ENCODE data around the gene ZMYM4. TPM values are rescaled to one million over a fixed set of nuclear protein-coding genes. Genes with fewer than 3 reads are reported as not detected.

Gene ZMYM4
- total RNA-seq, 1 experiment from 2014 or later: 60.3 TPM

DNA sequence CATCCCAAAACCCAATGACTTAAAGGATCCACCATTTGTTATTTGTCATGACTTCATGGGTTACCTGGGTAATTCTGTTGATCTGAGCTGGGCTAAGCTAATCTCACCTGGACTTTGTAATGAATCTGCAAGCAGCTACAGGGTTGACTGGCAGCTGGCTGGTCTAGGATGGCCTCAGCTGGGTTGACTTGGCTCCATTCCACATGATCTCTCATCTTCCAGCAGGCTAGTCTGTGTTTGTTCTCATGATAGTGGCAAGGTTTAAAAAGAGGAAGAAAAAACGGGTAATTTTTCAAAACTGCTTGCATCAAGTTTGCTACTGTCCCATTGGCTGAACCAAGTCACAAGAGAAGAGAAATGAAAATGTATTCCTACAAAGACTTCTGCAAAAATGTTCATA, 24.8 kb upstream of the ZMYM4 start:
- Mint-ChIP-seq H3K36me3 (no peaks in the 10 kb centered on the region), H3K27me3 (ENCODE audit: low read depth) (no peaks in the 10 kb centered on the region), H3K27ac (no peak overlapping the region), H3K4me1 (no peaks in the 10 kb centered on the region), H3K9me3 (peaks cover 2% of the 10 kb centered on the region; the same call in 1 of the 2 replicates), H3K4me3 (no peak overlapping the region)
- ATAC-seq (no peak), DNase-seq (ENCODE audit: low spot score) (no peak)
- CTCF ChIA-PET: no interaction called here
- POLR2A ChIA-PET: no interaction called here
- TF ChIP-seq, protein P1, sequence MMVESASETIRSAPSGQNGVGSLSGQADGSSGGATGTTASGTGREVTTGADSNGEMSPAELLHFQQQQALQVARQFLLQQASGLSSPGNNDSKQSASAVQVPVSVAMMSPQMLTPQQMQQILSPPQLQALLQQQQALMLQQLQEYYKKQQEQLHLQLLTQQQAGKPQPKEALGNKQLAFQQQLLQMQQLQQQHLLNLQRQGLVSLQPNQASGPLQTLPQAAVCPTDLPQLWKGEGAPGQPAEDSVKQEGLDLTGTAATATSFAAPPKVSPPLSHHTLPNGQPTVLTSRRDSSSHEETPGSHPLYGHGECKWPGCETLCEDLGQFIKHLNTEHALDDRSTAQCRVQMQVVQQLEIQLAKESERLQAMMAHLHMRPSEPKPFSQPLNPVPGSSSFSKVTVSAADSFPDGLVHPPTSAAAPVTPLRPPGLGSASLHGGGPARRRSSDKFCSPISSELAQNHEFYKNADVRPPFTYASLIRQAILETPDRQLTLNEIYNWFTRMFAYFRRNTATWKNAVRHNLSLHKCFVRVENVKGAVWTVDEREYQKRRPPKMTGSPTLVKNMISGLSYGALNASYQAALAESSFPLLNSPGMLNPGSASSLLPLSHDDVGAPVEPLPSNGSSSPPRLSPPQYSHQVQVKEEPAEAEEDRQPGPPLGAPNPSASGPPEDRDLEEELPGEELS (CRISPR knock-in tag; IDR thresholded peaks at IDR 0.05): no peak
- TF ChIP-seq SMAD3 (CRISPR knock-in tag; IDR thresholded peaks at IDR 0.05; ENCODE audit: borderline replicate concordance) (no peak), GTF2I (CRISPR knock-in tag; conservative IDR thresholded peaks at IDR 0.05) (no peak), ZNF138 (CRISPR knock-in tag; conservative IDR thresholded peaks at IDR 0.05) (no peak)
- TF ChIP-seq, protein P2, sequence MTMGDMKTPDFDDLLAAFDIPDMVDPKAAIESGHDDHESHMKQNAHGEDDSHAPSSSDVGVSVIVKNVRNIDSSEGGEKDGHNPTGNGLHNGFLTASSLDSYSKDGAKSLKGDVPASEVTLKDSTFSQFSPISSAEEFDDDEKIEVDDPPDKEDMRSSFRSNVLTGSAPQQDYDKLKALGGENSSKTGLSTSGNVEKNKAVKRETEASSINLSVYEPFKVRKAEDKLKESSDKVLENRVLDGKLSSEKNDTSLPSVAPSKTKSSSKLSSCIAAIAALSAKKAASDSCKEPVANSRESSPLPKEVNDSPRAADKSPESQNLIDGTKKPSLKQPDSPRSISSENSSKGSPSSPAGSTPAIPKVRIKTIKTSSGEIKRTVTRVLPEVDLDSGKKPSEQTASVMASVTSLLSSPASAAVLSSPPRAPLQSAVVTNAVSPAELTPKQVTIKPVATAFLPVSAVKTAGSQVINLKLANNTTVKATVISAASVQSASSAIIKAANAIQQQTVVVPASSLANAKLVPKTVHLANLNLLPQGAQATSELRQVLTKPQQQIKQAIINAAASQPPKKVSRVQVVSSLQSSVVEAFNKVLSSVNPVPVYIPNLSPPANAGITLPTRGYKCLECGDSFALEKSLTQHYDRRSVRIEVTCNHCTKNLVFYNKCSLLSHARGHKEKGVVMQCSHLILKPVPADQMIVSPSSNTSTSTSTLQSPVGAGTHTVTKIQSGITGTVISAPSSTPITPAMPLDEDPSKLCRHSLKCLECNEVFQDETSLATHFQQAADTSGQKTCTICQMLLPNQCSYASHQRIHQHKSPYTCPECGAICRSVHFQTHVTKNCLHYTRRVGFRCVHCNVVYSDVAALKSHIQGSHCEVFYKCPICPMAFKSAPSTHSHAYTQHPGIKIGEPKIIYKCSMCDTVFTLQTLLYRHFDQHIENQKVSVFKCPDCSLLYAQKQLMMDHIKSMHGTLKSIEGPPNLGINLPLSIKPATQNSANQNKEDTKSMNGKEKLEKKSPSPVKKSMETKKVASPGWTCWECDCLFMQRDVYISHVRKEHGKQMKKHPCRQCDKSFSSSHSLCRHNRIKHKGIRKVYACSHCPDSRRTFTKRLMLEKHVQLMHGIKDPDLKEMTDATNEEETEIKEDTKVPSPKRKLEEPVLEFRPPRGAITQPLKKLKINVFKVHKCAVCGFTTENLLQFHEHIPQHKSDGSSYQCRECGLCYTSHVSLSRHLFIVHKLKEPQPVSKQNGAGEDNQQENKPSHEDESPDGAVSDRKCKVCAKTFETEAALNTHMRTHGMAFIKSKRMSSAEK (CRISPR knock-in tag; IDR thresholded peaks at IDR 0.05; ENCODE audit: borderline replicate concordance): no peak

DNA sequence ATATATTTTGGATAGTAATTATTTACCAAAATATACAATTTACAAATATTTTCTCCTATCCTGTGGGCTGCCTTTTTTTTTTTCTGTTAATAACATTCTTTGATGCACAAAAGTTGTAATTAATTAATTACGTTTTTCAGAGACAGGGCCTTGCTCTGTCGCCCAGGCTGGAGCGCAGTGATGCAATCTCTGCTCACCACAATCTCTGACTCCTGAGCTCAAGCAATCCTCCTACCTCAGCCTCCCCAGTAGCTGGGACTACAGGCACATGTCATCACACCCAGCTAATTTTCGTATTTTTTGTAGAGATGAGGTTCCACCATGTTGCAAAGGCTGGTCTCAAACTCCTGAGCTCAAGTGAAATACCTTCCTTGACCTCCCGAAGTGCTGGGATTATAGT, 21.3 kb upstream of the ZMYM4 start:
- Mint-ChIP-seq H3K27me3 (ENCODE audit: low read depth) (no peaks in the 10 kb centered on the region; the same call in 1 of the 2 replicates), H3K36me3 (no peaks in the 10 kb centered on the region), H3K27ac (no peak overlapping the region), H3K9me3 (peaks cover 7% of the 10 kb centered on the region; the same call in 1 of the 2 replicates), H3K4me3 (no peak overlapping the region), H3K4me1 (no peaks in the 10 kb centered on the region)
- TF ChIP-seq, protein P3, sequence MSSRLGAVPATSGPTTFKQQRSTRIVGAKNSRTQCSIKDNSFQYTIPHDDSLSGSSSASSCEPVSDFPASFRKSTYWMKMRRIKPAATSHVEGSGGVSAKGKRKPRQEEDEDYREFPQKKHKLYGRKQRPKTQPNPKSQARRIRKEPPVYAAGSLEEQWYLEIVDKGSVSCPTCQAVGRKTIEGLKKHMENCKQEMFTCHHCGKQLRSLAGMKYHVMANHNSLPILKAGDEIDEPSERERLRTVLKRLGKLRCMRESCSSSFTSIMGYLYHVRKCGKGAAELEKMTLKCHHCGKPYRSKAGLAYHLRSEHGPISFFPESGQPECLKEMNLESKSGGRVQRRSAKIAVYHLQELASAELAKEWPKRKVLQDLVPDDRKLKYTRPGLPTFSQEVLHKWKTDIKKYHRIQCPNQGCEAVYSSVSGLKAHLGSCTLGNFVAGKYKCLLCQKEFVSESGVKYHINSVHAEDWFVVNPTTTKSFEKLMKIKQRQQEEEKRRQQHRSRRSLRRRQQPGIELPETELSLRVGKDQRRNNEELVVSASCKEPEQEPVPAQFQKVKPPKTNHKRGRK (CRISPR knock-in tag; IDR thresholded peaks at IDR 0.05; ENCODE audit: borderline replicate concordance): no peak
- TF ChIP-seq, protein P4, sequence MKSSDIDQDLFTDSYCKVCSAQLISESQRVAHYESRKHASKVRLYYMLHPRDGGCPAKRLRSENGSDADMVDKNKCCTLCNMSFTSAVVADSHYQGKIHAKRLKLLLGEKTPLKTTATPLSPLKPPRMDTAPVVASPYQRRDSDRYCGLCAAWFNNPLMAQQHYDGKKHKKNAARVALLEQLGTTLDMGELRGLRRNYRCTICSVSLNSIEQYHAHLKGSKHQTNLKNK (CRISPR knock-in tag; IDR thresholded peaks at IDR 0.05): no peak
- TF ChIP-seq, protein P5, sequence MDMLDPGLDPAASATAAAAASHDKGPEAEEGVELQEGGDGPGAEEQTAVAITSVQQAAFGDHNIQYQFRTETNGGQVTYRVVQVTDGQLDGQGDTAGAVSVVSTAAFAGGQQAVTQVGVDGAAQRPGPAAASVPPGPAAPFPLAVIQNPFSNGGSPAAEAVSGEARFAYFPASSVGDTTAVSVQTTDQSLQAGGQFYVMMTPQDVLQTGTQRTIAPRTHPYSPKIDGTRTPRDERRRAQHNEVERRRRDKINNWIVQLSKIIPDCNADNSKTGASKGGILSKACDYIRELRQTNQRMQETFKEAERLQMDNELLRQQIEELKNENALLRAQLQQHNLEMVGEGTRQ (CRISPR knock-in tag; IDR thresholded peaks at IDR 0.05): no peak
- TF ChIP-seq, protein P6, sequence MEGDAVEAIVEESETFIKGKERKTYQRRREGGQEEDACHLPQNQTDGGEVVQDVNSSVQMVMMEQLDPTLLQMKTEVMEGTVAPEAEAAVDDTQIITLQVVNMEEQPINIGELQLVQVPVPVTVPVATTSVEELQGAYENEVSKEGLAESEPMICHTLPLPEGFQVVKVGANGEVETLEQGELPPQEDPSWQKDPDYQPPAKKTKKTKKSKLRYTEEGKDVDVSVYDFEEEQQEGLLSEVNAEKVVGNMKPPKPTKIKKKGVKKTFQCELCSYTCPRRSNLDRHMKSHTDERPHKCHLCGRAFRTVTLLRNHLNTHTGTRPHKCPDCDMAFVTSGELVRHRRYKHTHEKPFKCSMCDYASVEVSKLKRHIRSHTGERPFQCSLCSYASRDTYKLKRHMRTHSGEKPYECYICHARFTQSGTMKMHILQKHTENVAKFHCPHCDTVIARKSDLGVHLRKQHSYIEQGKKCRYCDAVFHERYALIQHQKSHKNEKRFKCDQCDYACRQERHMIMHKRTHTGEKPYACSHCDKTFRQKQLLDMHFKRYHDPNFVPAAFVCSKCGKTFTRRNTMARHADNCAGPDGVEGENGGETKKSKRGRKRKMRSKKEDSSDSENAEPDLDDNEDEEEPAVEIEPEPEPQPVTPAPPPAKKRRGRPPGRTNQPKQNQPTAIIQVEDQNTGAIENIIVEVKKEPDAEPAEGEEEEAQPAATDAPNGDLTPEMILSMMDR (IDR thresholded peaks at IDR 0.05): no peak
- no peak for TF ChIP-seq ZNF416 (CRISPR knock-in tag; IDR thresholded peaks at IDR 0.05)
- TF ChIP-seq, protein P7, sequence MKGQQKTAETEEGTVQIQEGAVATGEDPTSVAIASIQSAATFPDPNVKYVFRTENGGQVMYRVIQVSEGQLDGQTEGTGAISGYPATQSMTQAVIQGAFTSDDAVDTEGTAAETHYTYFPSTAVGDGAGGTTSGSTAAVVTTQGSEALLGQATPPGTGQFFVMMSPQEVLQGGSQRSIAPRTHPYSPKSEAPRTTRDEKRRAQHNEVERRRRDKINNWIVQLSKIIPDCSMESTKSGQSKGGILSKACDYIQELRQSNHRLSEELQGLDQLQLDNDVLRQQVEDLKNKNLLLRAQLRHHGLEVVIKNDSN (CRISPR knock-in tag; IDR thresholded peaks at IDR 0.05): no peak
- no peak for TF ChIP-seq CREM (CRISPR knock-in tag; IDR thresholded peaks at IDR 0.05)
- no peak for TF ChIP-seq OVOL2 (CRISPR knock-in tag; IDR thresholded peaks at IDR 0.05; ENCODE audit: borderline replicate concordance)
- TF ChIP-seq FOXK1 (CRISPR knock-in tag; IDR thresholded peaks at IDR 0.05): no peak
- no peak for TF ChIP-seq RORB (CRISPR knock-in tag; IDR thresholded peaks at IDR 0.05)
- TF ChIP-seq, protein P8, sequence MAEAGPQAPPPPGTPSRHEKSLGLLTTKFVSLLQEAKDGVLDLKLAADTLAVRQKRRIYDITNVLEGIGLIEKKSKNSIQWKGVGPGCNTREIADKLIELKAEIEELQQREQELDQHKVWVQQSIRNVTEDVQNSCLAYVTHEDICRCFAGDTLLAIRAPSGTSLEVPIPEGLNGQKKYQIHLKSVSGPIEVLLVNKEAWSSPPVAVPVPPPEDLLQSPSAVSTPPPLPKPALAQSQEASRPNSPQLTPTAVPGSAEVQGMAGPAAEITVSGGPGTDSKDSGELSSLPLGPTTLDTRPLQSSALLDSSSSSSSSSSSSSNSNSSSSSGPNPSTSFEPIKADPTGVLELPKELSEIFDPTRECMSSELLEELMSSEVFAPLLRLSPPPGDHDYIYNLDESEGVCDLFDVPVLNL (CRISPR knock-in tag; IDR thresholded peaks at IDR 0.05; ENCODE audit: borderline replicate concordance, low read depth): no peak
- no peak for TF ChIP-seq CREB1 (CRISPR knock-in tag; IDR thresholded peaks at IDR 0.05)
- no peak for TF ChIP-seq NR1H2 (CRISPR knock-in tag; IDR thresholded peaks at IDR 0.05)
- TF ChIP-seq SMAD4 (CRISPR knock-in tag; IDR thresholded peaks at IDR 0.05): no peak
- no peak for TF ChIP-seq TEAD1 (CRISPR knock-in tag; IDR thresholded peaks at IDR 0.05)
- no peak for TF ChIP-seq ZNF263 (CRISPR knock-in tag; IDR thresholded peaks at IDR 0.05; ENCODE audit: low read depth)
- ChIA-PET POLR2A (no interaction called here), CTCF (interaction anchor here (0.6 kb wide), 2 partner anchors 159 to 545 kb away, joined by 3 to 5 read pairs; no protein-coding TSS in a partner anchor)
- ATAC-seq: no peak
- no peak for DNase-seq (ENCODE audit: low spot score)

Data from WTC11 (cell line).